Osteocyte (in vitro differentiated cells): ENCODE results near the gene TEX29. TPM values are rescaled to one million over a fixed set of nuclear protein-coding genes. Genes with fewer than 3 reads are reported as not detected.

ENCODE experiments used
- DNase-seq: peaks from one replicate; pipeline ENCODE4 v3.0.0; 2021; ENCODE audit warnings: mixed read lengths; ENCODE audit not compliant: unreplicated experiment; ENCODE audit errors: extremely low spot score
- H3K27ac Mint-ChIP-seq: one replicate; pipeline ENCODE4 v1.8.0; 2021; ENCODE audit warnings: mild to moderate bottlenecking, mixed read lengths; ENCODE audit not compliant: unreplicated experiment
- H3K27me3 Mint-ChIP-seq: one replicate; pipeline ENCODE4 v1.8.0; 2021; ENCODE audit warnings: mixed read lengths; ENCODE audit not compliant: unreplicated experiment
- H3K36me3 Mint-ChIP-seq: one replicate; pipeline ENCODE4 v1.8.0; 2021; ENCODE audit warnings: mixed read lengths; ENCODE audit not compliant: unreplicated experiment
- H3K4me1 Mint-ChIP-seq: one replicate; pipeline ENCODE4 v1.8.0; 2021; ENCODE audit warnings: mixed read lengths; ENCODE audit not compliant: unreplicated experiment
- H3K4me3 Mint-ChIP-seq: one replicate; pipeline ENCODE4 v1.8.0; 2021; ENCODE audit warnings: mild to moderate bottlenecking, moderate library complexity, mixed read lengths; ENCODE audit not compliant: unreplicated experiment
- H3K9me3 Mint-ChIP-seq: one replicate; pipeline ENCODE4 v1.8.0; 2021; ENCODE audit warnings: mixed read lengths; ENCODE audit not compliant: unreplicated experiment
- CTCF ChIP-seq: fragments of 200-600 bp; sonication (generic); IDR thresholded peaks from 2 replicates; pipeline ENCODE4 v1.5.0; 2021; ENCODE audit warnings: antibody characterized with exemption, mild to moderate bottlenecking, moderate library complexity
- total RNA-seq: library from RNA; stranded (reverse); gene quantifications from 2 replicates; pipeline ENCODE4 v1.2.1, GENCODE V29; 2021

Gene TEX29
- total RNA-seq, 1 donor from 2014 or later: 1.9 TPM

DNA sequence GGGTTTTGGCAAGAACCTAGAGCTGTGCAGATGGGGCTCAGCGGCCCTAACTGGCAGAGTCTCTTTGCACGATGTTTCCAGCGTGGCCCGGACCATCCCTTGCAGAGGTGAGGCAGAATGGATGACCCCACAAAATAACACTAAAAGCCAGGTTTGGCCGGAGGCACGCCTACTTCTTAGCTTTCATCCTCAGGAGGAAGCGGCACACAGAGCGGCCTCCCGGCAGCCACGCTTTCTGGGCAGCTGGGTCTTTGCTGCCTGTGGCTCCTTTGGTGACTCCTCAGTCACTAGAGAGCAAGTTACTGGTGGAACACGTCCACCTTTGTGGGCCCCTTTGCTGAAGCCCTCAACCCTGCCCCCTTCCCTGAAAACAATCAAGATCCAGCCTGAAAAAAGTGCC, 25.2 kb downstream of the TEX29 start:
- Mint-ChIP-seq H3K27me3 (no peaks in the 10 kb centered on the region), H3K36me3 (peaks cover 19% of the 10 kb centered on the region), H3K4me1 (no peaks in the 10 kb centered on the region), H3K9me3 (no peaks in the 10 kb centered on the region), H3K27ac (no peak overlapping the region), H3K4me3 (no peak overlapping the region)
- no peak for TF ChIP-seq CTCF
- peak; percentile 60 for DNase-seq

DNA sequence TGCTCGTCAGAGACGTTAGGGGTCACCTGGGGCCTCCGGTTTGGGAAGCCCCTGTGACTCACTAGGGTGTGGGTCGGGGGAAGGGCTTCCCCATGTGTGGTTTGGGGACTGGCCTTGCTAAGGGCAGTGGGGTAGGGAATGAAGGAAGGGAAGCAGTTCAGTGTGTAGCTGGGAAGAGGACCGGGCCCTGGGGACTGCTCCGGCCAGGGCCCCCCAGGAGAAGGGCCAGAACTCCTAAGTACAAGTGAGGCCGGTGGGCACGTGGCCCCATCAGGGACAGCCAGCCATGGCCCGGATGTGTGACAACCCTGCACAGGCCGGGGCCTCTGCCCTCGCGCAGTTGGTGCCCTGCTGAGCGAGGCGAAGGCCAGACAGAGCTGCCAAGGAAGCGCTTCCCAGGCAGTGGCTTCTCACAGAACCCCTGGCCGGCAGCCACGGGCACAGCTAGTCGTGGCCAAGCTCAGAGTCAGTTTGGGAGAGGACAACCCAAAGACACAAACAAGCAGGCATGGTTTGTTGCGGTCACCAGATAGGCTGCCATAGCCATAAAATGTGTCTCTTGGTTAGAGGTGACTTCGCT, 25.7 kb downstream of the TEX29 start:
- Mint-ChIP-seq H3K36me3 (peaks cover 19% of the 10 kb centered on the region), H3K27ac (no peak overlapping the region), H3K4me1 (no peaks in the 10 kb centered on the region), H3K27me3 (no peaks in the 10 kb centered on the region), H3K4me3 (no peak overlapping the region), H3K9me3 (no peaks in the 10 kb centered on the region)
- DNase-seq: peak; percentile 82
- TF ChIP-seq CTCF: no peak

DNA sequence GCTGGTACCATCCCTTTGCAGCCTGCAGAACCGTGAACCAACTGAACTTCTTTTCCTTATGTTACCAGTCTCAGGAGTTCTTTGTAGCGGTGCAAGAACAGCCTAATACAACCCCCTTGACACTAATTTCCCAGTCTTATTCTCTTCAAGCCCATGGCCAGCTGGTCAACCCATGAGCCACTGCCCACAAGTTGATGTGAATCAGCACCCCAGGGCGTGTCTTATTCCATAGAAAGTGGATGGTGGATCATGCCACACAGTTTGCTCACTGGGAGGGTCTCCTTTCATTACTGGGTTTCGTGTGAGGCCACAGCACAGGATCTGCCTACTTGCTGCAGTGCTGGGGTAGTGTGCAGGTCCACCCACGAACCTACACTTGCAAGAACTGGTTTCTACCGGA, 27.0 kb downstream of the TEX29 start:
- H3K27ac Mint-ChIP-seq: no peak overlapping the region
- peak; percentile 54 for DNase-seq
- H3K4me1 Mint-ChIP-seq: no peaks in the 10 kb centered on the region
- no peak overlapping the region for H3K4me3 Mint-ChIP-seq
- H3K9me3 Mint-ChIP-seq: peaks cover 8% of the 10 kb centered on the region
- no peak for TF ChIP-seq CTCF
- peaks cover 11% of the 10 kb centered on the region for H3K27me3 Mint-ChIP-seq
- H3K36me3 Mint-ChIP-seq: peaks cover 25% of the 10 kb centered on the region

DNA sequence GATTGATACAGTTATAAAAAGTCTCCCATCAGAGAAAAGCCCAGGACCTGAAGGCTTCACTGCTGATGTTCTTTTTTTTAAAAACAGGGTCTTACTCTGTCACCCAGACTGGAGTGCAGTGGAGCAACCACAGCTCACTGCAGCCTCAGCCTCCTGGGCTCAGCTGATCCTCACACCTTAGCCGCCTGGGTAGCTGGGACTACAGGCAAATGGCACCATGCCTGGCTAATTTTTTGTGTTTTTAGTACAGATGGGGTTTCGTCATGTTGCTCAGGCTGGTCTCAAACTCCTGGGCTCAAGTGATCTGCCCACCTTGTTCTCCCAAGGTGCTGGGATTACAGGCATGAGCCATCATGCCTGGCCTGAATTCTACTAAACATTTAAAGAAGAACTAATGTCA, 33.1 kb downstream of the TEX29 start:
- H3K27me3 Mint-ChIP-seq: peaks cover 33% of the 10 kb centered on the region
- H3K4me1 Mint-ChIP-seq: no peaks in the 10 kb centered on the region
- no peak for TF ChIP-seq CTCF
- no peak overlapping the region for H3K27ac Mint-ChIP-seq
- H3K36me3 Mint-ChIP-seq: peaks cover 17% of the 10 kb centered on the region
- no peak for DNase-seq
- peaks cover 11% of the 10 kb centered on the region for H3K9me3 Mint-ChIP-seq
- H3K4me3 Mint-ChIP-seq: no peak overlapping the region

DNA sequence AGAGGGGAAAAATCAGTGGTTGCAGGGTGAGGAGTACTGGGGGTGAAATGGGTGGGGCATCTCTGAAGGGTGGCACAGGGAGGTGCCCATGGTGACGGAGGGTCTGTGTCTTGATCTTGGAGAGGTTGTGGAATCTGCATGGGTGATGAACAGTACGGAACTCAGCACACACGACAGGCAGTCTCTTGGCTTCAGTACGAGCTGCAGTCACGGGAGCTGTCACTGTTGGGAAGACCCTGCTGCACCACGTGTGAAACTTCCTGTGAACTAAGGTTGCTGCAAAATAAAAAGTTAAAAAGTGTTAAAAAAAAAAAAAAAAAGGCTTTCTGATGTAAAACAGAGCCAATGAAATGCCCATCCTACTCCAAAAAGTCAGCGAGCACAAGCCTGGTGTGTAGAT, 34.3 kb downstream of the TEX29 start:
- Mint-ChIP-seq H3K9me3 (peaks cover 11% of the 10 kb centered on the region), H3K27ac (no peak overlapping the region), H3K4me3 (no peak overlapping the region), H3K4me1 (no peaks in the 10 kb centered on the region), H3K27me3 (peaks cover 33% of the 10 kb centered on the region), H3K36me3 (peaks cover 12% of the 10 kb centered on the region)
- no peak for DNase-seq
- no peak for TF ChIP-seq CTCF
